Fibroblast of skin of back (primary cell): ENCODE measurements around the gene TMEM51.

ENCODE experiments used
- DNase-seq: peaks from one replicate; pipeline ENCODE4 v3.0.0-alpha.2; 2013

Gene TMEM51

GRCh38 chr1:15249081-15249480 lies 95.5 kb downstream of the TMEM51 start:
- DNase-seq: peak; percentile 7

GRCh38 chr1:15251857-15252835 lies 98.6 kb downstream of the TMEM51 start:
- DNase-seq: no peak

- DNase-seq: no peak
These were observed 101.0 kb downstream of the TMEM51 start for GRCh38 chr1:15254559-15254958.

GRCh38 chr1:15255582-15256149 lies 102.1 kb downstream of the TMEM51 start:
- no peak for DNase-seq

GRCh38 chr1:15256584-15256983 lies 103.0 kb downstream of the TMEM51 start:
- no peak for DNase-seq

DNA sequence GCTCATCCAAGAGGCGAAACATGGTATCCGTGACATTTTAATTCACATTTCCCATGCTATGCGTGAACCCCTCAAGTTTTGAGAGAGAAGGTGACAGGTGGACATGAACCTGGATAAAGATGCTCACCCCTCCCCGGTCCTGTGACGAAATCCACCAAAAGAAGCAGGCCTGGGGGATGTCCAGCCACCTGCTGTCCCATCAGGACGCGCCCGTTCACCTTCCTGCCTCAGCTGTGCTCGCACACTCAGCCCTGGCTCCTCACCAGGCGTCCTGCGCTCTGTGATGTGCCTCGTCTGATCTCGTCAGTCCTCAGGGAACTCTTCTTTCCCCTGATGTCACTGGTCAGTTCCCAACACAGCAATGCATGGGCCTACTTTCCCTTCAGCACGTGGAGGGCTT lies 103.8 kb downstream of the TMEM51 start:
- no peak for DNase-seq

DNA sequence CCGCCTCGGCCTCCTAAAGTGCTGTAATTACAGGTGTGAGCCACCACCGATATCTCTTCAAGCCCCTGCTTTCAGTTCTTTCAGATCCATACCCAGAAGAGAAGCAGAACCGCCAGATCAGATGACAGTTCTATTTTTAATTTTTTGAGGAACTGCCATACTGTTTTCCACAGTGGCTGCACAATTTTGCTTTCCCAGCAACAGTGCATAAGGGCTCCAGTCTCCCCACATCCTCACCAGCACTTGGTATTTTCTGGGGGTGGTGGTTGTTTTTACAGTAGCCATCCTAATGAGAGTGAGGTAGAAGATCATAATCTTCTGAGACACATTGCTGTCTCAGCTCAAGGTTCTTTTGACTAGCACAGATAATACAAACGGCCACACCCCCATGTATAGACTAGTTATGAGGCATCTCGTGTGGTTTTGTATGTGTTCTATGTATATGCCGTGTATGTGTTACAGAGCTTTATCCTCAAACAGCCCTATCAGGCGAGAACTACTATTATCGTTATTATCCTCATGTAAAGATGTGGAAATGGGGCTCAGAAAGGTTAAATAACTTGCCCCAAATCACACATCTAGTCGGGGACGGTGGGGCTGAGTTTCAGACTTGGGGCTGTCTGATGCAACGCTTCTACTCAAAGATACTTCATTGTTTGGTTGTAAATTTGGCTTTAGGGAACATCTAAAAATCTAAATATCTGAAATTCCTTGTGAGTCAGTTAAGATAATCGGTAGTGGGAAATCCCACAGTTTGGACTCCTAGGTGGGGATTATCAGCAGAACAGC lies 105.5 kb downstream of the TMEM51 start:
- DNase-seq: no peak

DNA sequence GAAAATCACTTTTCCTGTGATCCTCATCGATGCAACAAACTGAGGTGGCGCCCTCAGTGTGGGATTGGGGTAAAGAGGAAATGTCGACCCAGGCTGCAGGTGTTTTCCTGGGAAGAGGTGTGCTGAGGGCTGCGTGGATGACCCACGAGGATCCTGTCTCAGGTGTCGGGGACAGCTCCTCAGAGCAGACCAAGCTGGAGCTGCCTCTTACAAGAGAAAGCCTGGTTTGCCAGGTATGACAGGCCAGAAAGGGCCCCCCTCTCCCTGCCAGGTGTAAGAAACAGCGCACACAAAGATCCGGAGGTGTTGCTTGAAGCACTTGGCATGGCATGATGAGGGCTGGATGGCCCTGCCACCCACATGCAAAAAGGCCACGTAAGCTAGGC lies 106.1 kb downstream of the TMEM51 start:
- no peak for DNase-seq

GRCh38 chr1:15260418-15261154 lies 107.0 kb downstream of the TMEM51 start:
- DNase-seq: peak; percentile 23

- no peak for DNase-seq
These were observed 107.8 kb downstream of the TMEM51 start for GRCh38 chr1:15261155-15262002.

- no peak for DNase-seq
These were observed 108.4 kb downstream of the TMEM51 start for GRCh38 chr1:15262003-15262377.

DNA sequence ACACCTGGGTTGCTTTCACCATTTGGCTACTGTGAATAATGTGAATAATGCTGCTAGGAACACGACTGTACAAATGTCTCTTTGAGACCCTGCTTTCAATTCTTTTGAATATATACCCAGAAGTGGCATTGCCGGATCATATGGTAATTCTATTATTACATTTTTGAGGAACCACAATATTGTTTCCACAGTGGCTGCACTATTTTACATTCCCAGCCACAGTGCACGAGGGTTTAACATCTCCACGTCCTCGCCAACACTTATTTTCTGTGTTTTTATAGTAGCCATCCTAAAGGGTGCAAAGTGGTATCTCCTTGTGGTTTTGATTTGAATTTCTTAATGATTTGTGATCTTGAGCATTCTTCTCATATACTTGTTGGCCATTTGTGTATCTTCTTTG lies 109.2 kb downstream of the TMEM51 start:
- DNase-seq: no peak

GRCh38 chr1:15264769-15265168 lies 111.2 kb downstream of the TMEM51 start:
- no peak for DNase-seq
